ENCODE data around the gene NMNAT3.

DNA sequence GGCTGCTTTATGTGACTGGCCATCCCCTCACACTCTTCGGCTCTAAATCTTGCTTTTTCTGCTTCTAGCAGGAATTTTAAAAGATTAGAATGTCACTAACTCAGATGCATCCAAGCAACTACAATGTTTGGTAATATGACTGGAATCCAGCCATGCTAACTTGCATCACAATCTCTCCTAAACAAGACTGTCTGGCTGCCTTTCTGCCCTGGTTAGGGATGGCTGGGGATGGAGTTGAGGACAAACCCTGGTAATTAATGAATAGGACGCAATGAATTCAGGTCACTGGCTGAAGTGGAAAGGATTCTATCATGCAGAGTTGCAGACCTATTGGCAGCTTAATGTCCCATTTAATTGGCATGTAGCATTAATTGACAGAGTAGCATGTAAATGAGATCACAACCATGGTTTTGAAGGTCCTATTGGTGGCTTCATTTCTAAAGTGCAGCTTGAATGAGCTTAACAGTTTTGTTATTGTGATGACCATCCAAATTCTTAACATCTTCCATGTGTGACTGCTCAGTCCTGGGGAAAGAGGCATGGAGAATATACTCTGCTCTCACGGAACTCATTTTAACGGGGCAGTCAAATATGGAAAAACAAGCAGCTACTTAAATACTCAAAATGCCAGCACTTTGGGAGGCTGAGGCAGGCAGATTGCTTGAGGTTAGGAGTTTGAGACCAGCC is 21.7 kb downstream of the NMNAT3 start:
- TF ChIP-seq, protein P1, sequence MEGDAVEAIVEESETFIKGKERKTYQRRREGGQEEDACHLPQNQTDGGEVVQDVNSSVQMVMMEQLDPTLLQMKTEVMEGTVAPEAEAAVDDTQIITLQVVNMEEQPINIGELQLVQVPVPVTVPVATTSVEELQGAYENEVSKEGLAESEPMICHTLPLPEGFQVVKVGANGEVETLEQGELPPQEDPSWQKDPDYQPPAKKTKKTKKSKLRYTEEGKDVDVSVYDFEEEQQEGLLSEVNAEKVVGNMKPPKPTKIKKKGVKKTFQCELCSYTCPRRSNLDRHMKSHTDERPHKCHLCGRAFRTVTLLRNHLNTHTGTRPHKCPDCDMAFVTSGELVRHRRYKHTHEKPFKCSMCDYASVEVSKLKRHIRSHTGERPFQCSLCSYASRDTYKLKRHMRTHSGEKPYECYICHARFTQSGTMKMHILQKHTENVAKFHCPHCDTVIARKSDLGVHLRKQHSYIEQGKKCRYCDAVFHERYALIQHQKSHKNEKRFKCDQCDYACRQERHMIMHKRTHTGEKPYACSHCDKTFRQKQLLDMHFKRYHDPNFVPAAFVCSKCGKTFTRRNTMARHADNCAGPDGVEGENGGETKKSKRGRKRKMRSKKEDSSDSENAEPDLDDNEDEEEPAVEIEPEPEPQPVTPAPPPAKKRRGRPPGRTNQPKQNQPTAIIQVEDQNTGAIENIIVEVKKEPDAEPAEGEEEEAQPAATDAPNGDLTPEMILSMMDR (IDR thresholded peaks at IDR 0.05), result no peak
- no peak for TF ChIP-seq POLR2A (IDR thresholded peaks at IDR 0.05)

All from right lobe of liver (tissue), 4 donors.